GM13976 (cell line): ENCODE data around the gene SEMA6B.

ENCODE experiments used
- DNase-seq: peaks from one replicate; pipeline ENCODE4 v3.0.0; 2012; ENCODE audit warnings: low spot score
- in situ Hi-C: fragments of 300-500 bp; cut with MboI; formaldehyde crosslinking; loops from one replicate; pipeline ENCODE4 v1.12.0; 2022; ENCODE audit warnings: low sequenced_read_pairs, mixed read lengths, inconsistent platforms; ENCODE audit not compliant: unreplicated experiment
- TF ChIP-seq, protein P1 (sequence below): IDR thresholded peaks from 2 replicates; pipeline ENCODE4 v1.5.1; 2012; ENCODE audit warnings: borderline replicate concordance, mild to moderate bottlenecking; ENCODE audit not compliant: insufficient read depth; ENCODE audit errors: extremely low read depth, missing control alignments, control extremely low read depth

SEMA6B gene

GRCh38 chr19:4519521-4520277 lies 39.8 kb downstream of the SEMA6B start:
- in situ Hi-C loops, result no loop called here
- TF ChIP-seq, protein P1, sequence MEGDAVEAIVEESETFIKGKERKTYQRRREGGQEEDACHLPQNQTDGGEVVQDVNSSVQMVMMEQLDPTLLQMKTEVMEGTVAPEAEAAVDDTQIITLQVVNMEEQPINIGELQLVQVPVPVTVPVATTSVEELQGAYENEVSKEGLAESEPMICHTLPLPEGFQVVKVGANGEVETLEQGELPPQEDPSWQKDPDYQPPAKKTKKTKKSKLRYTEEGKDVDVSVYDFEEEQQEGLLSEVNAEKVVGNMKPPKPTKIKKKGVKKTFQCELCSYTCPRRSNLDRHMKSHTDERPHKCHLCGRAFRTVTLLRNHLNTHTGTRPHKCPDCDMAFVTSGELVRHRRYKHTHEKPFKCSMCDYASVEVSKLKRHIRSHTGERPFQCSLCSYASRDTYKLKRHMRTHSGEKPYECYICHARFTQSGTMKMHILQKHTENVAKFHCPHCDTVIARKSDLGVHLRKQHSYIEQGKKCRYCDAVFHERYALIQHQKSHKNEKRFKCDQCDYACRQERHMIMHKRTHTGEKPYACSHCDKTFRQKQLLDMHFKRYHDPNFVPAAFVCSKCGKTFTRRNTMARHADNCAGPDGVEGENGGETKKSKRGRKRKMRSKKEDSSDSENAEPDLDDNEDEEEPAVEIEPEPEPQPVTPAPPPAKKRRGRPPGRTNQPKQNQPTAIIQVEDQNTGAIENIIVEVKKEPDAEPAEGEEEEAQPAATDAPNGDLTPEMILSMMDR, result no peak
- DNase-seq, result no peak

DNA sequence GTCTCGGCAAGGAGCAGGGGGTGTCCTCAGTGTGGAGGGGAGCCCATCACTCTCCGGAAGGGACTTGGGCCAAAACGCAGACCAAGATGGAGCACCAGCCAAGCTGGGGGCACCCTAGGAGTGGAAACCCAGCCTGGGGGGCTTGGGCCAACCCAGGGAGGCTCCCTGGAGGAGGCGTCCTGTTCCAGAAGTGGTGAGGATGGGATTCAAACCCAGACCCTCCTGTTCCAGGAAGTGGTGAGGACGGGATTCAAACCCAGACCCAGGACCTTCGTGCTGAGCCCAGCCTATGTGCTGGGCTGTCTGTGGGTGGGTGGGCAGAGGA lies 40.4 kb downstream of the SEMA6B start:
- in situ Hi-C loops, result no loop called here
- DNase-seq, result no peak
- TF ChIP-seq, protein P1, result no peak

DNA sequence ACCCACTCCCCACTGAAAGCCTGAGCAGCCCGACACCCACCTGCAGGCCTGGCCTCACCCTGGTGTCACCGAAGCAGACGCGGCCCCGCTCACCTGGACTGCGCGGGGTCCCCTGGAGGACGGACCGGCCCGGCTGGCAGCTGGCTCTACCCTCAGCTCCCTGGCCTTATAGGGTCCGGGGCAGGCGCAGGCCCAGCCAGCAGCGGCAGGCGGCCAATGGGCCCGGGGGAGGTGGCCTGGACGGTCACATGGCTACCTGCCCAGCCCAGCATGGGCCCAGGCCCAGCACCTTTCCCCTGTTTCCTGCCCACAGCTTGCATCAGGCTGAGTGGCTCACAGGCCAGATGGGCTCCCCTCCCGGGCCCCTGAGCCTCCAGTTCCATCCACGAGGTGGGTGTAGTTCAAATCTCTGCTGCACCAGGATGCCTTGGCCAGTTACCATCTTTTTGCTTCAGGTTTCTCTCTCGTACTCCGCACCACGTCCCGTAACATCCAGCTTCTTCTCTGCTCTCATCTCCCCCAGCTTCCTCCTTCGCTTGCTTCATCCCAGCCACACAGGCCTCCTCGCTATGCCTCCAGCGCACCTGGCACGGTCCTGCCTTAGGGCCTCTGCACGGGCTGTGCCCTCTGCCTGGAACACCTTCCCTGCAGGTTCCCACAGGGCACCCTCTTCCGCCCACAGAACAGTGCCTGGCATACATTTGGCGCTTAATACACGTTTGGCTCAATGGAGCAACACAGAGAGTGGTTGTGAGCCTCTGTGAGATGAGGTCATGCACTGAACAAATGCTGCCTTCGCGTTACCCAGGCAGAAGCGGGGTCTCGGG lies 40.9 kb downstream of the SEMA6B start, which contains the start of gene PLIN4:
Gene PLIN4 (minus strand): TSS at position 142 of the 827 bp plus-strand sequence. CDS start 214 bp downstream, outside the sequence.
- TF ChIP-seq, protein P1, result no peak
- no peak for DNase-seq
- in situ Hi-C loops, result no loop called here

- in situ Hi-C loops, result no loop called here
- DNase-seq, result no peak
- TF ChIP-seq, protein P1, result no peak
Measured at GRCh38 chr19:4517451-4518057, 41.9 kb downstream of the SEMA6B start.

DNA sequence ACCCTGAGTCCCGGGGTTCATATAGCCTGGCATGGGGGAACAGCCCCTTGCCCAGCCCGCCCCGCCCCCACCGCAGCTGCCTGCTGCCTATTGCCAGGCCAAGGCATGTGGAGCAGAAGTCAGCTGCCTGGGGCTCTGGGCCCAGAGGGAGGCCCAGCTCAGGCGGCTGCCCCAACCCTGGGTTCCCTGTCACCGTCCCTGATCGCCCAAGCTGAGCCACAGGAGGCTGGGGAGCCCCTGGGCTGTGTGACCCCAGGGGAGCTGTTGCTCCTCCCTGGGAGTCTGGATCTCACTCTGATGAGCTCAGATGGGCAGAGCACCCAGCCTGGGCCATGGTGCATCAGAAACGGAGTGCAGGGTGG lies 42.6 kb downstream of the SEMA6B start:
- no peak for DNase-seq
- in situ Hi-C loops, result no loop called here
- TF ChIP-seq, protein P1, result no peak

GRCh38 chr19:4516199-4516938 lies 43.1 kb downstream of the SEMA6B start:
- in situ Hi-C loops, result no loop called here
- DNase-seq, result no peak
- TF ChIP-seq, protein P1, result no peak
